Measurements from ENCODE around the gene ST3GAL4.

GRCh38 chr11:126404367-126404766, 48.9 kb downstream of the ST3GAL4 start:
- TF ChIP-seq SIN3A (IDR thresholded peaks at IDR 0.05; ENCODE audit: borderline replicate concordance, insufficient read depth, low read length) = no peak
- TF ChIP-seq POLR2AphosphoS5 (IDR thresholded peaks at IDR 0.05; ENCODE audit: low read depth, low read length) = no peak
- TF ChIP-seq TAF1 (IDR thresholded peaks at IDR 0.05; ENCODE audit: borderline replicate concordance, insufficient read depth, low read length) = no peak
- TF ChIP-seq REST (IDR thresholded peaks at IDR 0.05; ENCODE audit: insufficient read depth in 1 of 2, low read depth in 2 of 2, low read length in 2 of 2) = no peak

Data from PFSK-1 (cell line).